Measurements from ENCODE around the gene EXT2. TPM values are rescaled to one million over a fixed set of nuclear protein-coding genes. Genes with fewer than 3 reads are reported as not detected.

EXT2 gene
- polyA plus RNA-seq, 1 donor from 2014 or later = 77.5 TPM

DNA sequence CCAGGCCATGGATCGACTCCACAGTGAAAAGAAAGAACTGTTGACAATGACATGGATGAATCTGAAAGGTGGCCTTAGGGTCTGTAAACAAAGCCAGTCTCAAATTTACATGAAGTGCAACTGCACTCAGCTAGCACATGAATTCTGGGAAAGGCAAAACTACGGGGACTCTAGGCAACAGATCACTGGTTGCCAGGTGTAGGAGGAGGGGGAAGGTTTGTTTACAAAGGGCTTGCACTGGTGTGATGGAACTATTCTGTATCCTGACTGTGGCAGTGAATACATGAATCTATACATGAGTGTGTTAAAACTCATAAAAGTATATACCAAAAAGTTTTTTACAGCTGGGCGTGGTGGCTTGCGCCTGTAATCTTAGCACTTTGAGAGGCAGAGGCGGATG is 187.1 kb downstream of the EXT2 start:
- Histone ChIP-seq H2AFZ (ENCODE audit: low read depth, low read length) (no peak overlapping the region), H3K9ac (ENCODE audit: low read length) (no peak overlapping the region), H3K4me2 (ENCODE audit: low read length) (no peak overlapping the region), H3K79me2 (replicated peaks; ENCODE audit: insufficient read depth, low read length) (no peaks in the 10 kb centered on the region), H3K4me3 (ENCODE audit: low read length) (no peak overlapping the region), H3K36me3 (ENCODE audit: insufficient read depth, low read length) (no peaks in the 10 kb centered on the region), H3K27ac (ENCODE audit: low read length) (no peak overlapping the region), H4K20me1 (ENCODE audit: insufficient read depth) (no peaks in the 10 kb centered on the region), H3K9me3 (ENCODE audit: low read length) (no peaks in the 10 kb centered on the region), H3K9me2 (ENCODE audit: insufficient read depth, low read length) (no peaks in the 10 kb centered on the region), H3F3A (ENCODE audit: insufficient read depth, low read length, poor library complexity, severe bottlenecking) (no peaks in the 10 kb centered on the region), H3K27me3 (ENCODE audit: insufficient read depth, low read depth, low read length) (no peaks in the 10 kb centered on the region)
- TF ChIP-seq EZH2 (IDR thresholded peaks at IDR 0.05; ENCODE audit: borderline replicate concordance, insufficient read depth, low read length, poor library complexity, severe bottlenecking) (no peak), RAD21 (conservative IDR thresholded peaks at IDR 0.05) (no peak), SMC3 (conservative IDR thresholded peaks at IDR 0.05; ENCODE audit: poor library complexity) (no peak), TAF1 (IDR thresholded peaks at IDR 0.05; ENCODE audit: low read depth) (no peak), POLR2AphosphoS5 (IDR thresholded peaks at IDR 0.05) (no peak), EP300 (conservative IDR thresholded peaks at IDR 0.05; ENCODE audit: poor library complexity, severe bottlenecking) (no peak), MXI1 (conservative IDR thresholded peaks at IDR 0.05; ENCODE audit: poor library complexity, severe bottlenecking) (no peak)
- TF ChIP-seq, protein P1, sequence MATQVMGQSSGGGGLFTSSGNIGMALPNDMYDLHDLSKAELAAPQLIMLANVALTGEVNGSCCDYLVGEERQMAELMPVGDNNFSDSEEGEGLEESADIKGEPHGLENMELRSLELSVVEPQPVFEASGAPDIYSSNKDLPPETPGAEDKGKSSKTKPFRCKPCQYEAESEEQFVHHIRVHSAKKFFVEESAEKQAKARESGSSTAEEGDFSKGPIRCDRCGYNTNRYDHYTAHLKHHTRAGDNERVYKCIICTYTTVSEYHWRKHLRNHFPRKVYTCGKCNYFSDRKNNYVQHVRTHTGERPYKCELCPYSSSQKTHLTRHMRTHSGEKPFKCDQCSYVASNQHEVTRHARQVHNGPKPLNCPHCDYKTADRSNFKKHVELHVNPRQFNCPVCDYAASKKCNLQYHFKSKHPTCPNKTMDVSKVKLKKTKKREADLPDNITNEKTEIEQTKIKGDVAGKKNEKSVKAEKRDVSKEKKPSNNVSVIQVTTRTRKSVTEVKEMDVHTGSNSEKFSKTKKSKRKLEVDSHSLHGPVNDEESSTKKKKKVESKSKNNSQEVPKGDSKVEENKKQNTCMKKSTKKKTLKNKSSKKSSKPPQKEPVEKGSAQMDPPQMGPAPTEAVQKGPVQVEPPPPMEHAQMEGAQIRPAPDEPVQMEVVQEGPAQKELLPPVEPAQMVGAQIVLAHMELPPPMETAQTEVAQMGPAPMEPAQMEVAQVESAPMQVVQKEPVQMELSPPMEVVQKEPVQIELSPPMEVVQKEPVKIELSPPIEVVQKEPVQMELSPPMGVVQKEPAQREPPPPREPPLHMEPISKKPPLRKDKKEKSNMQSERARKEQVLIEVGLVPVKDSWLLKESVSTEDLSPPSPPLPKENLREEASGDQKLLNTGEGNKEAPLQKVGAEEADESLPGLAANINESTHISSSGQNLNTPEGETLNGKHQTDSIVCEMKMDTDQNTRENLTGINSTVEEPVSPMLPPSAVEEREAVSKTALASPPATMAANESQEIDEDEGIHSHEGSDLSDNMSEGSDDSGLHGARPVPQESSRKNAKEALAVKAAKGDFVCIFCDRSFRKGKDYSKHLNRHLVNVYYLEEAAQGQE (IDR thresholded peaks at IDR 0.05; ENCODE audit: borderline replicate concordance) = no peak
- TF ChIP-seq, protein P2, sequence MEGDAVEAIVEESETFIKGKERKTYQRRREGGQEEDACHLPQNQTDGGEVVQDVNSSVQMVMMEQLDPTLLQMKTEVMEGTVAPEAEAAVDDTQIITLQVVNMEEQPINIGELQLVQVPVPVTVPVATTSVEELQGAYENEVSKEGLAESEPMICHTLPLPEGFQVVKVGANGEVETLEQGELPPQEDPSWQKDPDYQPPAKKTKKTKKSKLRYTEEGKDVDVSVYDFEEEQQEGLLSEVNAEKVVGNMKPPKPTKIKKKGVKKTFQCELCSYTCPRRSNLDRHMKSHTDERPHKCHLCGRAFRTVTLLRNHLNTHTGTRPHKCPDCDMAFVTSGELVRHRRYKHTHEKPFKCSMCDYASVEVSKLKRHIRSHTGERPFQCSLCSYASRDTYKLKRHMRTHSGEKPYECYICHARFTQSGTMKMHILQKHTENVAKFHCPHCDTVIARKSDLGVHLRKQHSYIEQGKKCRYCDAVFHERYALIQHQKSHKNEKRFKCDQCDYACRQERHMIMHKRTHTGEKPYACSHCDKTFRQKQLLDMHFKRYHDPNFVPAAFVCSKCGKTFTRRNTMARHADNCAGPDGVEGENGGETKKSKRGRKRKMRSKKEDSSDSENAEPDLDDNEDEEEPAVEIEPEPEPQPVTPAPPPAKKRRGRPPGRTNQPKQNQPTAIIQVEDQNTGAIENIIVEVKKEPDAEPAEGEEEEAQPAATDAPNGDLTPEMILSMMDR (IDR thresholded peaks at IDR 0.05; ENCODE audit: poor library complexity, severe bottlenecking) = no peak

DNA sequence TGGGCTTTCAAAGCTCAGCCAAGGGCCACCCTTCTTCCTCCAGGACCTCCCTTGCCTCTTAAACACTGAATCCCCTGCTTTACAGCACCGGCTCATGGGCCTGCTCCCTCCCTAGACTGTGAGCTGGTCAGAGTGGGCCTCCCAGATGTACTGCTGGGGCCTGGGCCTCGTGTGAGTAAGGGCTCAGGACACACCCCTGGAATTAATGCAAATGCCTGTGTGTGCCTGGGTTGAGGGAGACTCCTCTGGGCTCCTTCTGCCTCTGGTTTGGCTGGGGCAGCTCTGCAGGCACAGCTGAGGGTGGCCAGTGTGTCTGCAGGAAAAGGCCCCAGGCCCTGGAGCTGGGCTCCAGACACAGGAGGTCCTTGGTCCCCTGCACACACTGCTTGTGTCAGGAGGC is 190.3 kb downstream of the EXT2 start:
- Histone ChIP-seq H4K20me1 (ENCODE audit: insufficient read depth) (no peaks in the 10 kb centered on the region), H3K4me2 (ENCODE audit: low read length) (no peak overlapping the region), H3K27me3 (ENCODE audit: insufficient read depth, low read depth, low read length) (no peaks in the 10 kb centered on the region), H3K9me3 (ENCODE audit: low read length) (no peaks in the 10 kb centered on the region), H3K36me3 (ENCODE audit: insufficient read depth, low read length) (no peaks in the 10 kb centered on the region), H3K9ac (ENCODE audit: low read length) (no peak overlapping the region), H2AFZ (ENCODE audit: low read depth, low read length) (no peak overlapping the region), H3K27ac (ENCODE audit: low read length) (no peak overlapping the region), H3K4me3 (ENCODE audit: low read length) (no peak overlapping the region), H3K9me2 (ENCODE audit: insufficient read depth, low read length) (no peaks in the 10 kb centered on the region), H3F3A (ENCODE audit: insufficient read depth, low read length, poor library complexity, severe bottlenecking) (no peaks in the 10 kb centered on the region), H3K79me2 (replicated peaks; ENCODE audit: insufficient read depth, low read length) (no peaks in the 10 kb centered on the region)
- TF ChIP-seq TAF1 (IDR thresholded peaks at IDR 0.05; ENCODE audit: low read depth) = no peak
- TF ChIP-seq, protein P2 (IDR thresholded peaks at IDR 0.05; ENCODE audit: poor library complexity, severe bottlenecking) = no peak
- no peak for TF ChIP-seq SMC3 (conservative IDR thresholded peaks at IDR 0.05; ENCODE audit: poor library complexity)
- no peak for TF ChIP-seq MXI1 (conservative IDR thresholded peaks at IDR 0.05; ENCODE audit: poor library complexity, severe bottlenecking)
- TF ChIP-seq EZH2 (IDR thresholded peaks at IDR 0.05; ENCODE audit: borderline replicate concordance, insufficient read depth, low read length, poor library complexity, severe bottlenecking) = no peak
- no peak for TF ChIP-seq RAD21 (conservative IDR thresholded peaks at IDR 0.05)
- TF ChIP-seq, protein P1 (IDR thresholded peaks at IDR 0.05; ENCODE audit: borderline replicate concordance) = no peak
- no peak for TF ChIP-seq EP300 (conservative IDR thresholded peaks at IDR 0.05; ENCODE audit: poor library complexity, severe bottlenecking)
- TF ChIP-seq POLR2AphosphoS5 (IDR thresholded peaks at IDR 0.05) = no peak

All from neural cell (in vitro differentiated cells).